Cardiac muscle cell (in vitro differentiated cells and primary cell): Measurements from ENCODE around the gene TRHDE. TPM values are rescaled to one million over a fixed set of nuclear protein-coding genes. Genes with fewer than 3 reads are reported as not detected.
A peak's percentile ranks its signal among the peaks of the same experiment; 100 is the strongest.

Experiments
- DNase-seq, 2 donors: peaks; one replicate each; pipeline versions ENCODE4 v3.0.0 to v3.0.0-alpha.2; 2010 to 2017; ENCODE audit warnings: low read depth in 1 of 2, low spot score in 1 of 2
- H3K27ac ChIP-seq: fragments of 200-600 bp; sonication (generic); 2 replicates; pipeline ENCODE4 v1.5.1; 2016
- H3K27me3 ChIP-seq: fragments of 200-600 bp; sonication (generic); 2 replicates; pipeline ENCODE4 v1.6.0; 2016; ENCODE audit warnings: control low read depth
- H3K36me3 ChIP-seq: fragments of 200-600 bp; sonication (generic); 2 replicates; pipeline ENCODE4 v1.5.1; 2016; ENCODE audit warnings: control low read depth
- H3K4me1 ChIP-seq: fragments of 200-600 bp; sonication (generic); 2 replicates; pipeline ENCODE4 v1.8.1; 2017; ENCODE audit warnings: low read depth, mild to moderate bottlenecking, mixed run types
- H3K4me3 ChIP-seq: fragments of 200-600 bp; sonication (generic); 2 replicates; pipeline ENCODE4 v1.5.1; 2016; ENCODE audit warnings: mild to moderate bottlenecking
- H3K9me3 ChIP-seq: fragments of 200-600 bp; sonication (generic); 2 replicates; pipeline ENCODE4 v1.5.1; 2017; ENCODE audit warnings: low read depth, mild to moderate bottlenecking, control low read depth
- polyA plus RNA-seq: library from polyadenylated mRNA; unstranded; fragments of >200 nt; fragmentation: Nextera tagmentation; extraction: Ambion mirVana; gene quantifications from 2 replicates; pipeline ENCODE4 v1.2.1, GENCODE V29; 2016
- total RNA-seq: library from RNA; depleted of rRNA; stranded (reverse); fragments of >200 nt; gene quantifications from 2 replicates; pipeline ENCODE4 v1.2.3, GENCODE V29; 2016
- TF ChIP-seq, protein P1 (sequence below): IDR thresholded peaks from 2 replicates; pipeline ENCODE4 v1.5.1; 2012; ENCODE audit warnings: low read depth, mild to moderate bottlenecking, low read length

The TRHDE gene
- total and polyA plus RNA-seq, 2 experiments from 2014 or later: not detected

GRCh38 chr12:72578327-72578726 is 306.2 kb downstream of the TRHDE start:
- TF ChIP-seq, protein P1, sequence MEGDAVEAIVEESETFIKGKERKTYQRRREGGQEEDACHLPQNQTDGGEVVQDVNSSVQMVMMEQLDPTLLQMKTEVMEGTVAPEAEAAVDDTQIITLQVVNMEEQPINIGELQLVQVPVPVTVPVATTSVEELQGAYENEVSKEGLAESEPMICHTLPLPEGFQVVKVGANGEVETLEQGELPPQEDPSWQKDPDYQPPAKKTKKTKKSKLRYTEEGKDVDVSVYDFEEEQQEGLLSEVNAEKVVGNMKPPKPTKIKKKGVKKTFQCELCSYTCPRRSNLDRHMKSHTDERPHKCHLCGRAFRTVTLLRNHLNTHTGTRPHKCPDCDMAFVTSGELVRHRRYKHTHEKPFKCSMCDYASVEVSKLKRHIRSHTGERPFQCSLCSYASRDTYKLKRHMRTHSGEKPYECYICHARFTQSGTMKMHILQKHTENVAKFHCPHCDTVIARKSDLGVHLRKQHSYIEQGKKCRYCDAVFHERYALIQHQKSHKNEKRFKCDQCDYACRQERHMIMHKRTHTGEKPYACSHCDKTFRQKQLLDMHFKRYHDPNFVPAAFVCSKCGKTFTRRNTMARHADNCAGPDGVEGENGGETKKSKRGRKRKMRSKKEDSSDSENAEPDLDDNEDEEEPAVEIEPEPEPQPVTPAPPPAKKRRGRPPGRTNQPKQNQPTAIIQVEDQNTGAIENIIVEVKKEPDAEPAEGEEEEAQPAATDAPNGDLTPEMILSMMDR: no peak
- H3K27ac ChIP-seq: no peak overlapping the region
- no peaks in the 10 kb centered on the region for H3K36me3 ChIP-seq
- no peaks in the 10 kb centered on the region for H3K27me3 ChIP-seq
- H3K9me3 ChIP-seq: no peaks in the 10 kb centered on the region
- no peaks in the 10 kb centered on the region for H3K4me1 ChIP-seq
- H3K4me3 ChIP-seq: no peak overlapping the region
- no peak for DNase-seq

DNA sequence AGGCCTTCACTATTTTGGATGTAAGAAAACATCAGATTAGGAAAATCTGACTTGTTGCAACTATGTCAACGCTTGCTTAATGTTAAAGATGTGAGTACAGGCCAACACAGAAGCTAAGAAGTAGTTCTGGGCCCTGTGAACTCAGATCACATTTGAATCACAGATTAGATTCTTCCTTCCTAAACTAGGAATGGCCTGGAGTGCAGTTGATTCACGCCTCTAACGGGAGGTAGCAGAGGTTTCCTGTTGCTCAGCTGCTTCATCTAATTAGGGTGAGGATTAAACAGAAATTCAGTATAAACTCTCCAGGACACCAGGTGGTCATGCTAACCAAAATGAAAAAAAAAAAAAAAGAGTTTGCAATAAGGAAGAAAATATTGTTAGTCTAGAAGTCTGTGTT is 314.3 kb downstream of the TRHDE start:
- H3K36me3 ChIP-seq: no peaks in the 10 kb centered on the region
- no peaks in the 10 kb centered on the region for H3K9me3 ChIP-seq
- no peak overlapping the region for H3K27ac ChIP-seq
- DNase-seq: no peak
- no peak overlapping the region for H3K4me3 ChIP-seq
- H3K27me3 ChIP-seq: no peaks in the 10 kb centered on the region
- H3K4me1 ChIP-seq: no peaks in the 10 kb centered on the region
- TF ChIP-seq, protein P1: no peak

GRCh38 chr12:72602581-72602980 is 330.4 kb downstream of the TRHDE start:
- Histone ChIP-seq H3K4me1 (no peaks in the 10 kb centered on the region), H3K27ac (no peak overlapping the region), H3K4me3 (no peak overlapping the region), H3K9me3 (peaks cover 6% of the 10 kb centered on the region), H3K27me3 (no peaks in the 10 kb centered on the region), H3K36me3 (no peaks in the 10 kb centered on the region)
- TF ChIP-seq, protein P1: no peak
- no peak for DNase-seq

DNA sequence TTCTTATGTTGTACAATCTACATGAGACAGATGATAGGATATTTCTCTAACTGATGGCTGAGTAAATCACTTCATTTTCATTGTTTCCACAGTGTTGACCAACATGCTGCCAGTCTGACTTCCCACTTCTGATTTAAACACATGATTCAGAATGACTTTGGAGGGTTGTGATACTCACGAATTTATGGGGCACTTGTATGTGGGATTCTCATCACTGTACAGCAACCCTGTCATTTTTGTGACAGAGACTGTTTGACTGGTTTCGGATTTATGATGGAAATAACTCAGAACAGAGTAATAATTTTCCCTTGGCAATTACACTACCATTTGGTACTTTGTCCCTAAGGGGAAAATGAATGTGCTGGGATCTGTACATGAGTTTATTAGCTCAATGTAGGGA is 333.8 kb downstream of the TRHDE start:
- Histone ChIP-seq H3K9me3 (peaks cover 3% of the 10 kb centered on the region), H3K27ac (no peak overlapping the region), H3K27me3 (no peaks in the 10 kb centered on the region), H3K4me3 (no peak overlapping the region), H3K36me3 (no peaks in the 10 kb centered on the region), H3K4me1 (no peaks in the 10 kb centered on the region)
- TF ChIP-seq, protein P1: no peak
- no peak for DNase-seq

DNA sequence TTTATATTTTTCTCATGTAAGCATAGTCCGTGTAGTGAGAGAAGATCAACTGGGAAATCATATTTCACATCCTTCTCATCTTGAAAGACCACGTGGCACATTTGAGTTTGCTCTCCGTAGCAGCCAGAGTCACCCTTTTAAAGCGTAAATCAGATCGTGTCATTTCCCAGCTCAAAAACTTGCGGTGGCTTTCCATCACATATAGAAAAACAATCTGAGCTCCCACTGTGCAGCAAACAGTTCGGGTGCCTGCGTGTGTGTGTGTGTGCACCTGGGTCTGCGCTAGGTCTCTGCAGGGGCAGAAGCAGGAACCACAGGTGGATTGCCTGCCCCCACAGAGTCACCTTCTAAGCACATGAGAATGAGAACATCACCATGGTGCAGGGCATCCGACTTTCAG is 338.2 kb downstream of the TRHDE start:
- Histone ChIP-seq H3K4me1 (no peaks in the 10 kb centered on the region), H3K27ac (no peak overlapping the region), H3K27me3 (no peaks in the 10 kb centered on the region), H3K9me3 (no peaks in the 10 kb centered on the region), H3K36me3 (no peaks in the 10 kb centered on the region), H3K4me3 (no peak overlapping the region)
- TF ChIP-seq, protein P1: no peak
- DNase-seq: no peak

GRCh38 chr12:72610854-72611358 is 338.7 kb downstream of the TRHDE start:
- Histone ChIP-seq H3K9me3 (no peaks in the 10 kb centered on the region), H3K27me3 (no peaks in the 10 kb centered on the region), H3K36me3 (no peaks in the 10 kb centered on the region), H3K4me1 (no peaks in the 10 kb centered on the region), H3K27ac (peak overlapping the region; percentile 16), H3K4me3 (no peak overlapping the region)
- peak in 1 of 2 donors; percentile 24 for DNase-seq
- TF ChIP-seq, protein P1: no peak
